ENCODE measurements around the gene LRRC47.

DNA sequence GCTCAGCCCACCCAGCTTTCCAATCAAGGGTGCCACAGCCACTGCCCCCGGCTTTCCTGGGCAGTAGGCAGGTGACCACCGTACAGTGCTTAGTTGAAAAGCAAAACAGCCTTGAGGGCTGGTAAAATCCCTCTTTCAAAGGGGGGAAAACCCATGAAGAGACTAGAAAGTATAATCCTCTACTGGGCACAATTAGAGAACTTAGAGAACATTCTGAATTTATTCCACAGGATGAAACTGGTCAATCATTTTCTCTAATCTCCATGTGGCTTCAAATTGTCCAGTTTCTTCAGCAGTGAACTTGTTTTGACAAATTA lies 15.3 kb upstream of the LRRC47 start:
- TF ChIP-seq, protein P1, sequence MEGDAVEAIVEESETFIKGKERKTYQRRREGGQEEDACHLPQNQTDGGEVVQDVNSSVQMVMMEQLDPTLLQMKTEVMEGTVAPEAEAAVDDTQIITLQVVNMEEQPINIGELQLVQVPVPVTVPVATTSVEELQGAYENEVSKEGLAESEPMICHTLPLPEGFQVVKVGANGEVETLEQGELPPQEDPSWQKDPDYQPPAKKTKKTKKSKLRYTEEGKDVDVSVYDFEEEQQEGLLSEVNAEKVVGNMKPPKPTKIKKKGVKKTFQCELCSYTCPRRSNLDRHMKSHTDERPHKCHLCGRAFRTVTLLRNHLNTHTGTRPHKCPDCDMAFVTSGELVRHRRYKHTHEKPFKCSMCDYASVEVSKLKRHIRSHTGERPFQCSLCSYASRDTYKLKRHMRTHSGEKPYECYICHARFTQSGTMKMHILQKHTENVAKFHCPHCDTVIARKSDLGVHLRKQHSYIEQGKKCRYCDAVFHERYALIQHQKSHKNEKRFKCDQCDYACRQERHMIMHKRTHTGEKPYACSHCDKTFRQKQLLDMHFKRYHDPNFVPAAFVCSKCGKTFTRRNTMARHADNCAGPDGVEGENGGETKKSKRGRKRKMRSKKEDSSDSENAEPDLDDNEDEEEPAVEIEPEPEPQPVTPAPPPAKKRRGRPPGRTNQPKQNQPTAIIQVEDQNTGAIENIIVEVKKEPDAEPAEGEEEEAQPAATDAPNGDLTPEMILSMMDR (IDR thresholded peaks at IDR 0.05; ENCODE audit: low read length): no peak
- TF ChIP-seq EZH2 (IDR thresholded peaks at IDR 0.05; ENCODE audit: borderline replicate concordance, low read length): no peak

All from OCI-LY1 (cell line).